Kidney capillary endothelial cell (primary cell): ENCODE data around the gene COPRS.

Source experiments
- DNase-seq: peaks from one replicate; pipeline ENCODE4 v3.0.0-alpha.2; 2018; ENCODE audit warnings: low spot score

COPRS gene

GRCh38 chr17:31808521-31809050 lies 50.5 kb downstream of the COPRS start:
- no peak for DNase-seq

GRCh38 chr17:31807846-31808245 lies 51.2 kb downstream of the COPRS start:
- no peak for DNase-seq

- DNase-seq: no peak
Observed at GRCh38 chr17:31806921-31807320, 52.1 kb downstream of the COPRS start.

- no peak for DNase-seq
Observed at GRCh38 chr17:31803494-31804213, 55.4 kb downstream of the COPRS start.

GRCh38 chr17:31802502-31802901 lies 56.5 kb downstream of the COPRS start:
- DNase-seq: no peak
